RWPE2 (cell line): Measurements from ENCODE around the gene ITPK1.

Source experiments
- ATAC-seq: fragments of 200-7000 bp; cut with Tn5 transposase; 3 replicates; pipeline ENCODE4 v1.9.1; 2021; ENCODE audit warnings: low read depth
- DNase-seq: peaks from one replicate; pipeline ENCODE4 v3.0.0-alpha.2; 2020; ENCODE audit warnings: low spot score
- H3K27ac ChIP-seq: fragments of 450-650 bp; 2 replicates; pipeline ENCODE4 v1.5.1; 2017; ENCODE audit warnings: mild to moderate bottlenecking; ENCODE audit not compliant: poor library complexity, severe bottlenecking
- H3K27me3 ChIP-seq: fragments of 250-450 bp; sonication (Bioruptor Pico); 2 replicates; pipeline ENCODE4 v1.5.1; 2021; ENCODE audit warnings: mild to moderate bottlenecking, moderate library complexity; ENCODE audit not compliant: insufficient read depth, poor library complexity, severe bottlenecking
- H3K36me3 ChIP-seq: fragments of 250-450 bp; sonication (Bioruptor Pico); 2 replicates; pipeline ENCODE4 v1.5.1; 2020; ENCODE audit warnings: low read depth, mild to moderate bottlenecking, moderate library complexity
- H3K4me1 ChIP-seq: fragments of 250-450 bp; sonication (Bioruptor Pico); 2 replicates; pipeline ENCODE4 v1.5.1; 2021; ENCODE audit warnings: mild to moderate bottlenecking, moderate library complexity; ENCODE audit not compliant: insufficient read depth, poor library complexity, severe bottlenecking
- H3K4me3 ChIP-seq: fragments of 250-450 bp; sonication (Bioruptor Pico); 2 replicates; pipeline ENCODE4 v1.5.1; 2021; ENCODE audit warnings: mild to moderate bottlenecking, moderate library complexity; ENCODE audit not compliant: severe bottlenecking
- H3K9me3 ChIP-seq: fragments of 250-450 bp; sonication (Bioruptor Pico); 2 replicates; pipeline ENCODE4 v1.5.1; 2021; ENCODE audit warnings: mild to moderate bottlenecking, moderate library complexity; ENCODE audit not compliant: severe bottlenecking
- CTCF ChIP-seq: fragments of 450-650 bp; IDR thresholded peaks from one replicate; pipeline ENCODE4 v1.5.1; 2017; ENCODE audit warnings: mild to moderate bottlenecking, moderate library complexity; ENCODE audit not compliant: poor library complexity, severe bottlenecking

ITPK1 gene

GRCh38 chr14:92961567-92961855 lies 154.2 kb downstream of the ITPK1 start:
- Histone ChIP-seq H3K27ac (peak overlapping the region; percentile 40), H3K4me1 (peaks cover 13% of the 10 kb centered on the region), H3K4me3 (no peak overlapping the region), H3K36me3 (peaks cover 50% of the 10 kb centered on the region), H3K9me3 (no peaks in the 10 kb centered on the region), H3K27me3 (no peaks in the 10 kb centered on the region)
- no peak for TF ChIP-seq CTCF
- DNase-seq (no peak), ATAC-seq (peak; percentile 23)

GRCh38 chr14:92960706-92961566 lies 154.8 kb downstream of the ITPK1 start:
- no peaks in the 10 kb centered on the region for H3K27me3 ChIP-seq
- no peak for TF ChIP-seq CTCF
- no peak overlapping the region for H3K4me3 ChIP-seq
- ATAC-seq: peak; percentile 93
- no peaks in the 10 kb centered on the region for H3K9me3 ChIP-seq
- H3K4me1 ChIP-seq: peaks cover 13% of the 10 kb centered on the region
- H3K36me3 ChIP-seq: peaks cover 53% of the 10 kb centered on the region
- DNase-seq: no peak
- peak overlapping the region; percentile 40 for H3K27ac ChIP-seq

GRCh38 chr14:92959761-92960680 lies 155.7 kb downstream of the ITPK1 start:
- no peak for TF ChIP-seq CTCF
- Histone ChIP-seq H3K4me1 (peaks cover 13% of the 10 kb centered on the region), H3K27me3 (no peaks in the 10 kb centered on the region), H3K9me3 (no peaks in the 10 kb centered on the region), H3K27ac (peak overlapping the region; percentile 40), H3K4me3 (no peak overlapping the region), H3K36me3 (peaks cover 57% of the 10 kb centered on the region)
- no peak for ATAC-seq
- DNase-seq: no peak

- no peak for TF ChIP-seq CTCF
- Histone ChIP-seq H3K27me3 (no peaks in the 10 kb centered on the region), H3K4me3 (no peak overlapping the region), H3K27ac (no peak overlapping the region), H3K36me3 (peaks cover 65% of the 10 kb centered on the region), H3K9me3 (no peaks in the 10 kb centered on the region), H3K4me1 (peaks cover 13% of the 10 kb centered on the region)
- ATAC-seq (no peak), DNase-seq (no peak)
Measured at GRCh38 chr14:92959189-92959531, 156.6 kb downstream of the ITPK1 start.
